GM12878 (cell line): ENCODE data around the gene SNAP47. TPM values are rescaled to one million over a fixed set of nuclear protein-coding genes. Genes with fewer than 3 reads are reported as not detected.

Experiments
- ATAC-seq: fragments of 200-7000 bp; cut with Tn5 transposase; 3 replicates; pipeline ENCODE4 v1.9.1; 2020; ENCODE audit warnings: mild to moderate bottlenecking, moderate library complexity
- BruUV-seq: library from RNA; stranded (reverse); fragments of 400-500 nt; replicated peaks from 2 replicates; lab custom pipeline; 2021; lab: Mats Ljungman, UMichigan
- CTCF ChIA-PET: fragments of 300-600 bp; sonication (Branson Sonifier 250); formaldehyde crosslinking; extraction: SDS; loops from one replicate; lab custom pipeline; 2021; ENCODE audit warnings: inconsistent platforms; lab: Yijun Ruan, JAX
- POLR2A ChIA-PET: fragments of 350-600 bp; formaldehyde crosslinking; extraction: SDS; loops from one replicate; lab custom pipeline; 2021; ENCODE audit warnings: inconsistent platforms; lab: Charles Lee
- RAD21 ChIA-PET: fragments of 300-600 bp; sonication (Branson Sonifier 250); formaldehyde crosslinking; loops from one replicate; lab custom pipeline; 2023; ENCODE audit warnings: antibody characterized with exemption; ENCODE audit not compliant: unreplicated experiment; lab: Charles Lee
- SMC1A ChIA-PET: fragments of 300-600 bp; sonication (Branson Sonifier 250); formaldehyde crosslinking; loops from one replicate; lab custom pipeline; 2023; ENCODE audit not compliant: unreplicated experiment, uncharacterized antibody; lab: Charles Lee
- DNase-seq: peaks from one replicate; pipeline ENCODE4 v3.0.0-alpha.2; 2011; ENCODE audit warnings: low read depth, low spot score
- FAIRE-seq: peaks from 3 replicates; lab custom pipeline; 2011; peaks lifted over from hg19 to GRCh38; lab: Jason Lieb, UNC
- H2AFZ ChIP-seq: 2 replicates; pipeline ENCODE4 v1.6.0; 2011; ENCODE audit warnings: low read depth, low read length, control low read depth; ENCODE audit not compliant: control insufficient read depth
- H3K27ac ChIP-seq: 2 replicates; pipeline ENCODE4 v1.5.1; 2011; ENCODE audit warnings: control low read depth; ENCODE audit not compliant: control insufficient read depth, insufficient read depth
- H3K27me3 ChIP-seq, 2 experiments: replicated peaks in 1 of 2; 2 replicates each; pipeline versions ENCODE4 v1.6.0 to v1.6.1; 2011; ENCODE audit warnings: low read length in 1 of 2; ENCODE audit not compliant: control insufficient read depth in 2 of 2, insufficient read depth in 2 of 2
- H3K36me3 ChIP-seq, 2 experiments: 2 replicates each; pipeline ENCODE4 v1.5.1; 2011; ENCODE audit warnings: low read length in 1 of 2; ENCODE audit not compliant: control insufficient read depth in 2 of 2, insufficient read depth in 2 of 2
- H3K4me1 ChIP-seq: 2 replicates; pipeline ENCODE4 v1.6.1; 2011; ENCODE audit warnings: mild to moderate bottlenecking, low read length, moderate library complexity, mixed read lengths; ENCODE audit not compliant: control insufficient read depth, insufficient read depth
- H3K4me2 ChIP-seq: 2 replicates; pipeline ENCODE4 v1.6.0; 2011; ENCODE audit warnings: control low read depth; ENCODE audit not compliant: control insufficient read depth, insufficient read depth
- H3K4me3 ChIP-seq: fragments of 200-600 bp; sonication (generic); 2 replicates; pipeline ENCODE4 v1.5.1; 2016
- H3K79me2 ChIP-seq: 2 replicates; pipeline ENCODE4 v1.6.0; 2011; ENCODE audit warnings: low read length; ENCODE audit not compliant: control insufficient read depth, insufficient read depth
- H3K9ac ChIP-seq: 2 replicates; pipeline ENCODE4 v1.8.0; 2011; ENCODE audit warnings: low read length, control low read depth, mixed read lengths; ENCODE audit not compliant: control insufficient read depth, insufficient read depth
- H3K9me3 ChIP-seq: replicated peaks from 3 replicates; pipeline ENCODE4 v1.5.1; 2011; ENCODE audit warnings: mild to moderate bottlenecking, low read length; ENCODE audit not compliant: control insufficient read depth, insufficient read depth
- H4K20me1 ChIP-seq: 2 replicates; pipeline ENCODE4 v1.6.0; 2011; ENCODE audit not compliant: control insufficient read depth, insufficient read depth
- ATF3 ChIP-seq: IDR thresholded peaks from 2 replicates; pipeline ENCODE4 v1.6.1; 2011; ENCODE audit warnings: low read depth, mild to moderate bottlenecking, low read length, moderate library complexity, borderline replicate concordance; ENCODE audit errors: extremely low read depth
- BCL11A ChIP-seq: IDR thresholded peaks from 2 replicates; pipeline ENCODE4 v1.6.1; 2011; ENCODE audit warnings: low read depth, low read length
- BMI1 ChIP-seq: fragments of 450-650 bp; IDR thresholded peaks from 2 replicates; pipeline ENCODE4 v1.6.1; 2016; ENCODE audit warnings: mild to moderate bottlenecking, moderate library complexity, borderline replicate concordance
- SIX5 ChIP-seq: IDR thresholded peaks from 2 replicates; pipeline ENCODE4 v1.6.1; 2011; ENCODE audit warnings: mild to moderate bottlenecking, low read depth, low read length, moderate library complexity; ENCODE audit not compliant: severe bottlenecking
- TCF12 ChIP-seq: IDR thresholded peaks from 2 replicates; pipeline ENCODE4 v1.6.1; 2011; ENCODE audit warnings: low read depth, mild to moderate bottlenecking, low read length
- ZNF687 ChIP-seq: fragments of 450-650 bp; IDR thresholded peaks from 2 replicates; pipeline ENCODE4 v1.6.1; 2017; ENCODE audit warnings: mild to moderate bottlenecking, moderate library complexity
- WGBS: methylation state at CpG from one replicate; pipeline ENCODE4 v1.1.6; 2016; ENCODE audit warnings: low lambda C conversion rate; ENCODE audit not compliant: insufficient replicate concordance, insufficient coverage; ENCODE audit errors: missing lambda C conversion rate; 5-methylcytosine and 5-hydroxymethylcytosine counted together
- in situ Hi-C: fragments of 300-500 bp; cut with MboI; formaldehyde crosslinking; loops from 9 replicates; pipeline ENCODE4 v1.14.3; 2018; ENCODE audit warnings: mixed read lengths
- intact Hi-C: fragments of 100-400 bp; cut with micrococcal nuclease; formaldehyde crosslinking; loops from one replicate; pipeline ENCODE4 v1.14.2; 2022; ENCODE audit not compliant: unreplicated experiment
- polyA plus RNA-seq, 11 experiments: library from polyadenylated mRNA; depleted of rRNA in 4 of 11; unstranded in 6 of 11; stranded (reverse) in 5 of 11; fragments of >200 nt; fragmentation: Nextera tagmentation in 4 of 11; fragmentation: Illumina TruSeq in 1 of 11; extraction: Ambion mirVana in 4 of 11; extraction: Trizol in 1 of 11; gene quantifications; 1 replicate in 1 of 11; 2 replicates in 10 of 11; pipeline versions ENCODE4 v1.2.1 to v1.2.3, GENCODE V29; 2011 to 2016; ENCODE audit warnings: inconsistent platforms in 2 of 11, missing spikeins in 2 of 11, low read depth in 1 of 11
- total RNA-seq, 4 experiments: library from RNA; depleted of rRNA in 3 of 4; stranded (reverse); fragments of >200 nt in 3 of 4; fragmentation: Illumina TruSeq in 1 of 4; extraction: Trizol in 1 of 4; gene quantifications; 2 replicates each; pipeline versions ENCODE4 v1.2.1 to v1.2.3, GENCODE V29; 2013 to 2021
- TF ChIP-seq, protein P1 (sequence below): IDR thresholded peaks from 2 replicates; pipeline ENCODE4 v1.6.1; 2012; ENCODE audit warnings: low read depth, low read length, improper control_type of control experiment
- TF ChIP-seq, protein P2 (sequence below): IDR thresholded peaks from 2 replicates; pipeline ENCODE4 v1.6.1; 2012; ENCODE audit warnings: low read depth, low read length, improper control_type of control experiment

The SNAP47 gene
- total and polyA plus RNA-seq, 10 of the 15 experiments (the other 5 are each of a cell fraction or from before 2014, with no cell fraction given) = 1.3 to 39.6 (median 25.2) TPM

DNA sequence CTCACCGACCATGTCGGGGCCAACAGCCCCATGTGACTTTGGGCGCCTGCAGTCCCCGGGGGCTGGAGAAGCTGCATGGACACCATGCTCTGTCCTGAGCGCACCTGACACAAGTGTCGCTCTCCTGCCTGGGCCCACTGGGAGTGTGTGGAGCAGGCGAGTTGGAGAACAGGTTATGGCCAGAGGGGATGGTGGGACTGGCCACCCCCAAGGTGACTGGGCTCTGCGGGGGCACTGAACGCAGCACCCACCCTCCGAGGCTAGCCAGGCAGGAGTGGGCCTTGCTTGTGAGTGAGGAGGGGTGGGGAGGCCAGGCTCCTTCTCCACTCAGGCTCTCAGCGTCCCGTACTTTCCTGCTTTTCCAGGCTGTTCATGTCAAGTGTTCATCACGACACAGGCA is 35.6 kb downstream of the SNAP47 start:
- Histone ChIP-seq H3K4me3 (no peak overlapping the region), H3K4me1 (no peaks in the 10 kb centered on the region), H2AFZ (no peak overlapping the region), H3K4me2 (no peak overlapping the region), H3K9ac (no peak overlapping the region), H3K9me3 (no peaks in the 10 kb centered on the region)
- no peak for ATAC-seq
- intact Hi-C loops = no loop called here
- SMC1A ChIA-PET = no interaction called here
- TF ChIP-seq TCF12 (no peak), BMI1 (no peak)
- TF ChIP-seq, protein P1, sequence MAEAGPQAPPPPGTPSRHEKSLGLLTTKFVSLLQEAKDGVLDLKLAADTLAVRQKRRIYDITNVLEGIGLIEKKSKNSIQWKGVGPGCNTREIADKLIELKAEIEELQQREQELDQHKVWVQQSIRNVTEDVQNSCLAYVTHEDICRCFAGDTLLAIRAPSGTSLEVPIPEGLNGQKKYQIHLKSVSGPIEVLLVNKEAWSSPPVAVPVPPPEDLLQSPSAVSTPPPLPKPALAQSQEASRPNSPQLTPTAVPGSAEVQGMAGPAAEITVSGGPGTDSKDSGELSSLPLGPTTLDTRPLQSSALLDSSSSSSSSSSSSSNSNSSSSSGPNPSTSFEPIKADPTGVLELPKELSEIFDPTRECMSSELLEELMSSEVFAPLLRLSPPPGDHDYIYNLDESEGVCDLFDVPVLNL = no peak
- TF ChIP-seq, protein P2, sequence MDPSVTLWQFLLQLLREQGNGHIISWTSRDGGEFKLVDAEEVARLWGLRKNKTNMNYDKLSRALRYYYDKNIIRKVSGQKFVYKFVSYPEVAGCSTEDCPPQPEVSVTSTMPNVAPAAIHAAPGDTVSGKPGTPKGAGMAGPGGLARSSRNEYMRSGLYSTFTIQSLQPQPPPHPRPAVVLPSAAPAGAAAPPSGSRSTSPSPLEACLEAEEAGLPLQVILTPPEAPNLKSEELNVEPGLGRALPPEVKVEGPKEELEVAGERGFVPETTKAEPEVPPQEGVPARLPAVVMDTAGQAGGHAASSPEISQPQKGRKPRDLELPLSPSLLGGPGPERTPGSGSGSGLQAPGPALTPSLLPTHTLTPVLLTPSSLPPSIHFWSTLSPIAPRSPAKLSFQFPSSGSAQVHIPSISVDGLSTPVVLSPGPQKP = no peak
- TF ChIP-seq, all 136 proteins: peak for 0
- Histone ChIP-seq H3K27ac (no peak overlapping the region), H4K20me1 (no peaks in the 10 kb centered on the region), H3K27me3 (no peaks in the 10 kb centered on the region), H3K79me2 (no peaks in the 10 kb centered on the region), H3K36me3 (peaks cover 16 to 18% of the 10 kb centered on the region in 2 experiments)
- 92% methylated on average over 13 of the region's 13 CpGs for WGBS
- BruUV-seq = no TSS peak
- ChIA-PET RAD21 (no interaction called here), CTCF (no interaction called here), POLR2A (no interaction called here)
- no peak for FAIRE-seq
- no peak for DNase-seq
- in situ Hi-C loops = no loop called here

- H3K27me3 ChIP-seq = no peaks in the 10 kb centered on the region
- H3K4me1 ChIP-seq = no peaks in the 10 kb centered on the region
- no peaks in the 10 kb centered on the region for H3K9me3 ChIP-seq
- 97% methylated on average over 6 of the region's 8 CpGs for WGBS
- ChIA-PET SMC1A (no interaction called here), POLR2A (no interaction called here), CTCF (no interaction called here), RAD21 (no interaction called here)
- no TSS peak for BruUV-seq
- intact Hi-C loops (no loop called here), in situ Hi-C loops (no loop called here)
- H3K9ac ChIP-seq = no peak overlapping the region
- no peak overlapping the region for H3K4me3 ChIP-seq
- H3K4me2 ChIP-seq = no peak overlapping the region
- peaks cover 18 to 19% of the 10 kb centered on the region in 2 experiments for H3K36me3 ChIP-seq
- no peak for DNase-seq
- ATAC-seq = no peak
- no peak overlapping the region for H2AFZ ChIP-seq
- no peaks in the 10 kb centered on the region for H4K20me1 ChIP-seq
- H3K27ac ChIP-seq = no peak overlapping the region
- H3K79me2 ChIP-seq = no peaks in the 10 kb centered on the region
- FAIRE-seq = no peak
- no peak for TF ChIP-seq BCL11A
- no peak for TF ChIP-seq ZNF687
- TF ChIP-seq SIX5 = no peak
- no peak for TF ChIP-seq ATF3
- TF ChIP-seq TCF12 = no peak
Observed at GRCh38 chr1:227771326-227771725, 36.1 kb downstream of the SNAP47 start.
